ENCODE measurements around the gene IFITM1.

DNA sequence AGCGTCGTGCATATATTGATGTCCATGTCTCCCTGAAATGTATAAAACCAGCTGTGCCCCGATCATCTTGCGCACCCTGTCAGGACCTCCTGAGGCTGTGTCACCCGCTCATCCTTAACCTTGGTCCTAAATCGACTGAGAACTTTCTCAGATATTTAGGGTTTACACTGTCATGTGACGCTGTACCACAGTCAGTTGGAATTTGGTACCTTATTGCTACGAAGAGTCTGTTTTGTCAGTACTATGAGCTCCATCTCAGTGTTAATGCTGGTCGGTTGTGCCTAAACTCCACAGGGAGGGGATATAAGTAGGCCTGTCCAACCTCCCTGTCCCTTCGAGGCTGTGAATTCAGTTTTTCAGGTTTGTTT, 8.0 kb upstream of the IFITM1 start:
- TF ChIP-seq, protein P1, sequence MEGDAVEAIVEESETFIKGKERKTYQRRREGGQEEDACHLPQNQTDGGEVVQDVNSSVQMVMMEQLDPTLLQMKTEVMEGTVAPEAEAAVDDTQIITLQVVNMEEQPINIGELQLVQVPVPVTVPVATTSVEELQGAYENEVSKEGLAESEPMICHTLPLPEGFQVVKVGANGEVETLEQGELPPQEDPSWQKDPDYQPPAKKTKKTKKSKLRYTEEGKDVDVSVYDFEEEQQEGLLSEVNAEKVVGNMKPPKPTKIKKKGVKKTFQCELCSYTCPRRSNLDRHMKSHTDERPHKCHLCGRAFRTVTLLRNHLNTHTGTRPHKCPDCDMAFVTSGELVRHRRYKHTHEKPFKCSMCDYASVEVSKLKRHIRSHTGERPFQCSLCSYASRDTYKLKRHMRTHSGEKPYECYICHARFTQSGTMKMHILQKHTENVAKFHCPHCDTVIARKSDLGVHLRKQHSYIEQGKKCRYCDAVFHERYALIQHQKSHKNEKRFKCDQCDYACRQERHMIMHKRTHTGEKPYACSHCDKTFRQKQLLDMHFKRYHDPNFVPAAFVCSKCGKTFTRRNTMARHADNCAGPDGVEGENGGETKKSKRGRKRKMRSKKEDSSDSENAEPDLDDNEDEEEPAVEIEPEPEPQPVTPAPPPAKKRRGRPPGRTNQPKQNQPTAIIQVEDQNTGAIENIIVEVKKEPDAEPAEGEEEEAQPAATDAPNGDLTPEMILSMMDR (IDR thresholded peaks at IDR 0.05), result no peak
- TF ChIP-seq POLR2A (IDR thresholded peaks at IDR 0.05), result no peak
- no peak for TF ChIP-seq POLR2AphosphoS5 (IDR thresholded peaks at IDR 0.05)
- TF ChIP-seq EP300 (IDR thresholded peaks at IDR 0.05), result no peak
